Smooth muscle cell (in vitro differentiated cells): Measurements from ENCODE around the gene MAP2K7. TPM values are rescaled to one million over a fixed set of nuclear protein-coding genes. Genes with fewer than 3 reads are reported as not detected.

Experiments used
- DNase-seq: peaks from one replicate; lab custom pipeline; 2025; ENCODE audit not compliant: unreplicated experiment; lab: John Stamatoyannopoulos, UW
- H2AFZ ChIP-seq: fragments of 200-600 bp; sonication (generic); 2 replicates; pipeline ENCODE4 v1.6.0; 2016; ENCODE audit warnings: antibody characterized with exemption, low read depth, mild to moderate bottlenecking
- H3F3A ChIP-seq: fragments of 200-600 bp; sonication (generic); 2 replicates; pipeline ENCODE4 v1.6.0; 2017; ENCODE audit warnings: antibody characterized with exemption, low read depth
- H3K27ac ChIP-seq: fragments of 200-600 bp; sonication (generic); 2 replicates; pipeline ENCODE4 v1.5.1; 2016; ENCODE audit warnings: low read depth, mild to moderate bottlenecking
- H3K27me3 ChIP-seq: fragments of 200-600 bp; sonication (generic); 2 replicates; pipeline ENCODE4 v1.6.1; 2016; ENCODE audit warnings: low read depth, mild to moderate bottlenecking
- H3K36me3 ChIP-seq: fragments of 200-600 bp; sonication (generic); 2 replicates; pipeline ENCODE4 v1.5.1; 2016; ENCODE audit warnings: low read depth
- H3K4me1 ChIP-seq: fragments of 200-600 bp; sonication (generic); 2 replicates; pipeline ENCODE4 v1.5.1; 2016; ENCODE audit warnings: low read depth
- H3K4me2 ChIP-seq: fragments of 200-600 bp; sonication (generic); 2 replicates; pipeline ENCODE4 v1.6.0; 2016; ENCODE audit warnings: mild to moderate bottlenecking
- H3K4me3 ChIP-seq: fragments of 200-600 bp; sonication (generic); 2 replicates; pipeline ENCODE4 v1.5.1; 2016; ENCODE audit warnings: mild to moderate bottlenecking
- H3K79me2 ChIP-seq: fragments of 200-600 bp; sonication (generic); 2 replicates; pipeline ENCODE4 v1.6.0; 2016; ENCODE audit warnings: low read depth, mild to moderate bottlenecking
- H3K9ac ChIP-seq: fragments of 200-600 bp; sonication (generic); 2 replicates; pipeline ENCODE4 v1.6.0; 2016; ENCODE audit warnings: low read depth
- H3K9me3 ChIP-seq: fragments of 200-600 bp; sonication (generic); replicated peaks from 2 replicates; pipeline ENCODE4 v1.5.1; 2016; ENCODE audit warnings: low read depth
- H4K20me1 ChIP-seq: fragments of 200-600 bp; sonication (generic); 2 replicates; pipeline ENCODE4 v1.6.0; 2016; ENCODE audit warnings: low read depth
- WGBS: methylation state at CpG from one replicate; pipeline ENCODE4 v1.1.7; 2016; ENCODE audit warnings: low lambda C conversion rate; 5-methylcytosine and 5-hydroxymethylcytosine counted together
- polyA plus RNA-seq: library from polyadenylated mRNA; unstranded; fragments of >200 nt; fragmentation: Nextera tagmentation; extraction: Ambion mirVana; gene quantifications from 2 replicates; pipeline ENCODE4 v1.2.1, GENCODE V29; 2016
- total RNA-seq: library from RNA; depleted of rRNA; stranded (reverse); fragments of >200 nt; gene quantifications from 2 replicates; pipeline ENCODE4 v1.2.3, GENCODE V29; 2014
- TF ChIP-seq, protein P1 (sequence below): fragments of 200-600 bp; sonication (generic); IDR thresholded peaks from 2 replicates; pipeline ENCODE4 v1.5.1; 2017; ENCODE audit warnings: borderline replicate concordance, mild to moderate bottlenecking, antibody characterized with exemption; ENCODE audit not compliant: insufficient read depth, poor library complexity, severe bottlenecking

MAP2K7 gene
- total and polyA plus RNA-seq, 2 experiments from 2014 or later, result 6.7 to 9.2 TPM

GRCh38 chr19:7924241-7924640 lies 20.6 kb downstream of the MAP2K7 start:
- H3K4me1 ChIP-seq, result no peaks in the 10 kb centered on the region
- no peak overlapping the region for H3K4me2 ChIP-seq
- no peaks in the 10 kb centered on the region for H3F3A ChIP-seq
- no peak for DNase-seq
- no peaks in the 10 kb centered on the region for H3K79me2 ChIP-seq
- H3K4me3 ChIP-seq, result no peak overlapping the region
- peaks cover 10% of the 10 kb centered on the region for H4K20me1 ChIP-seq
- TF ChIP-seq, protein P1, sequence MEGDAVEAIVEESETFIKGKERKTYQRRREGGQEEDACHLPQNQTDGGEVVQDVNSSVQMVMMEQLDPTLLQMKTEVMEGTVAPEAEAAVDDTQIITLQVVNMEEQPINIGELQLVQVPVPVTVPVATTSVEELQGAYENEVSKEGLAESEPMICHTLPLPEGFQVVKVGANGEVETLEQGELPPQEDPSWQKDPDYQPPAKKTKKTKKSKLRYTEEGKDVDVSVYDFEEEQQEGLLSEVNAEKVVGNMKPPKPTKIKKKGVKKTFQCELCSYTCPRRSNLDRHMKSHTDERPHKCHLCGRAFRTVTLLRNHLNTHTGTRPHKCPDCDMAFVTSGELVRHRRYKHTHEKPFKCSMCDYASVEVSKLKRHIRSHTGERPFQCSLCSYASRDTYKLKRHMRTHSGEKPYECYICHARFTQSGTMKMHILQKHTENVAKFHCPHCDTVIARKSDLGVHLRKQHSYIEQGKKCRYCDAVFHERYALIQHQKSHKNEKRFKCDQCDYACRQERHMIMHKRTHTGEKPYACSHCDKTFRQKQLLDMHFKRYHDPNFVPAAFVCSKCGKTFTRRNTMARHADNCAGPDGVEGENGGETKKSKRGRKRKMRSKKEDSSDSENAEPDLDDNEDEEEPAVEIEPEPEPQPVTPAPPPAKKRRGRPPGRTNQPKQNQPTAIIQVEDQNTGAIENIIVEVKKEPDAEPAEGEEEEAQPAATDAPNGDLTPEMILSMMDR, result no peak
- no peaks in the 10 kb centered on the region for H3K36me3 ChIP-seq
- H3K27ac ChIP-seq, result no peak overlapping the region
- WGBS, result 90% methylated on average over 10 of the region's 12 CpGs
- no peaks in the 10 kb centered on the region for H3K9me3 ChIP-seq
- no peak overlapping the region for H2AFZ ChIP-seq
- no peaks in the 10 kb centered on the region for H3K27me3 ChIP-seq
- H3K9ac ChIP-seq, result no peak overlapping the region

DNA sequence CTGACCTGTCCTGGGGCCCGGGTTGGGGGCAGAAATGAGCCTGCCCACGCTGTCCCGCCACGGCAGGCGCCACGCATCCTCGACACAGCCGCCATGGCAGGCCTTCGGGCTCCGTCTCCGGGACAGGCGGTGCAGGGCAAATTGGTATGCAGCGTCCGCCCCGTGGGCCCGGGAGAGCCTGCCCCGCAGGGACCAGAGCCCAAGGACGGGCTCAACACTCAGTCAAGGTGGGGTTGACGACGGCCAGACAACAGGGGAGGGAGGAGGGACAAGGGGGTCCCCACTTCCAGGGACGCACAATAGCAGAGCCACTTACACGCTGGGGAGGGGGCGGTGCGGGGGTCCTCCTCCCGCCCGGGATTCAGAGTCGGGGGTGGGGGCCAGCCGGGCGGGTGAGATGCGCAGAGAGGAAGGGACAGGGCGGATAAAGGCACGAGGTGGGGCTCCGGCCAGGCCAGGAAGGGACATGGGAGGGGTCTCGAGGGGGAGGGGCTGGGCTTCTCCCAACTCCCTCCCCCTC lies 21.0 kb downstream of the MAP2K7 start:
- no peak overlapping the region for H2AFZ ChIP-seq

DNA sequence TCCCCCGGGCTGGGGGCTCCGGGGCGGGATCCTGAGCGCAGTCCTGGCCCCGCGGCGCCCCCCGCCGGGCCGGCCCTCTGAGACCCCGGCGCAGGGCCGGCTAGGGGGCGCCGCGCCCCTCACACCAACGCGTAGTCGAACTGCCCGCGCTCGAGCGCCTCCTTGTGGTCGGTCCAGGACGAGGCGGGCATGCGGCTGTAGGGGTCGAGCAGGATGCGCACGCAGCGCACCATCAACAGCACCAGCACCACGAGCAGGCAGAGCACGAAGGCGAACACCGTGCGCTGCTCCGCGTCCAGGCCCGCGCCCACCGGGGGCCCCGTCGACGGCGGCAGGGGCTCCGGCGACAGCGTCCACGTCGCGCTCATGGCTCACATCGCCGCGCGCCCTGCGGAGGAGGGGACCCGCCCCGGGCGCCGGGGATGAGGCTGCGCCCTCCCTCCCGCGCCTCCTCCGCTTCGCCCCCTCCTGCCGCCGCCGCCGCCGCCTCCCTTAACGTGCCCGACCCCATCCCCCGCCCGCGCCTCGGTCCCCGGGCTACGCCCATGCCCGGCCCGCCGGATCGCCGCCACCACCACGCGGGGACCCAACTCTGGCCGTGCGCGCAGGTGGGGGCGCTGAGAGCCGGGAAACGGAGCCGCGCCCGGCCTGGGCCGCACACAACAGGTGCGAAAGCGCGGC lies 21.6 kb downstream of the MAP2K7 start:
- Histone ChIP-seq H4K20me1 (peaks cover 10% of the 10 kb centered on the region), H3K27ac (no peak overlapping the region), H3F3A (peaks cover 7% of the 10 kb centered on the region), H2AFZ (no peak overlapping the region), H3K4me2 (peak overlapping the region; percentile 88), H3K36me3 (no peaks in the 10 kb centered on the region), H3K79me2 (no peaks in the 10 kb centered on the region), H3K9ac (no peak overlapping the region), H3K4me1 (no peaks in the 10 kb centered on the region), H3K4me3 (peak overlapping the region; percentile 48), H3K27me3 (no peaks in the 10 kb centered on the region), H3K9me3 (no peaks in the 10 kb centered on the region)
- WGBS, result 0% methylated on average over 32 of the region's 98 CpGs
- TF ChIP-seq, protein P1, result peak; percentile 94
- peak; percentile 45 for DNase-seq

More for the DNA sequence above, 21.0 kb downstream of the MAP2K7 start:
- Histone ChIP-seq H3F3A (peaks cover 4% of the 10 kb centered on the region), H3K4me2 (peak overlapping the region; percentile 88), H3K4me3 (peak overlapping the region; percentile 48), H3K36me3 (no peaks in the 10 kb centered on the region), H3K9ac (no peak overlapping the region), H4K20me1 (peaks cover 10% of the 10 kb centered on the region), H3K27ac (no peak overlapping the region), H3K9me3 (no peaks in the 10 kb centered on the region), H3K4me1 (no peaks in the 10 kb centered on the region), H3K27me3 (no peaks in the 10 kb centered on the region), H3K79me2 (no peaks in the 10 kb centered on the region)
- TF ChIP-seq, protein P1, result no peak
- WGBS, result 62% methylated on average over 29 of the region's 34 CpGs
- DNase-seq, result no peak
